ENCODE data around the gene SUSD1. TPM values are rescaled to one million over a fixed set of nuclear protein-coding genes. Genes with fewer than 3 reads are reported as not detected.

The SUSD1 gene
- total and polyA plus RNA-seq, 9 of the 15 experiments (the other 6 are each of a cell fraction or from before 2014, with no cell fraction given): 10.9 to 44.4 (median 36.1) TPM

DNA sequence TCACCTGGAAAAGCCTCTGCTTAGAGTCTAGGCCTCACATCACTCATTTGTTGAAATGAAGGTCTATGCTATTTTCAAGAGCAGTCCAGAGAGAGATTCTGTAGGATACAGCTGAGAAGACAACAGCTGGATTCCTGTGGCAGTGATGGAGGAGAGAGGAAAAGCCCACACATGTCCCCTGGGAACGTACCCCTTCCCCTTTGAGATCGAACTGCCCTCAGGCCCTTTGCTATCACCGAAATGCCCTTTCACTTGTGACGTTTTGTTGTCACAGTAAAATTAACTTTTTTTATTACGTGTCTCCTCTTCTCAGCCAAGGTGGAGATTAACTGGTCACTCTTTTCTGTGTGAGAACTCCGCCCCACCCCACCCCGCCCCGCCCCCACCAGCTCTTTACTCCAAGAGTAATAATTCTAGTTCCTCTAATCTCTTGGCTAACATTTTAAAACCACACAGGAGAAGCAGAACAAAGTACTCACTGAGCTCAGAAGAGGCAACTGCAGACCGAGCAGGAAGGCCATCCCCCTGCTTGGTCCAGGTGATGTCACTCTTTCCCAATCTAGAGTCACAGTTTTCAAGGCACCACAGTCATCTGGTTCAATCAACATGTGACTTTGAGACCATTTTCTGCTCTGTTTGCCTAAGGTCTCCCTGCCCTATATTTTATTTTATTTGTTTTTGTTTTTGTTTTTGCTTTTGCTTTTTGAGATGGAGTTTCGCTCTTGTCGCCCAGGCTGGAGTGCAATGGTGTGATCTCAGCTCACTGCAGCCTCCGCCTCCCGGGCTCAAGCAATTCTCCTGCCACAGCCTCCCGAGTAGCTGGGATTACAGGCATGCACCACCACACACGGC is 105.6 kb downstream of the SUSD1 start (continued):
- TF ChIP-seq JUND (IDR thresholded peaks at IDR 0.05; ENCODE audit: borderline replicate concordance, low read depth, low read length) (peak; percentile 78), JUND (tag; IDR thresholded peaks at IDR 0.05; ENCODE audit: borderline replicate concordance, low read depth, low read length) (peak; percentile 82; the same call in 2 of the 3 replicates), RBM25 (IDR thresholded peaks at IDR 0.05; ENCODE audit: low read depth, low read length, severe bottlenecking) (no peak), SMAD4 (CRISPR knock-in tag; conservative IDR thresholded peaks at IDR 0.05) (peak; percentile 59), TAF7 (tag; IDR thresholded peaks at IDR 0.05) (no peak), CHD1 (IDR thresholded peaks at IDR 0.05; ENCODE audit: low read length) (no peak), HLTF (IDR thresholded peaks at IDR 0.05) (no peak), STAT5B (CRISPR knock-in tag; IDR thresholded peaks at IDR 0.05) (no peak), MTA2 (IDR thresholded peaks at IDR 0.05; ENCODE audit: low read depth) (0 out of 2 replicates have a peak, but pooled peaks have one; percentile 24)
- TF ChIP-seq, protein P1, sequence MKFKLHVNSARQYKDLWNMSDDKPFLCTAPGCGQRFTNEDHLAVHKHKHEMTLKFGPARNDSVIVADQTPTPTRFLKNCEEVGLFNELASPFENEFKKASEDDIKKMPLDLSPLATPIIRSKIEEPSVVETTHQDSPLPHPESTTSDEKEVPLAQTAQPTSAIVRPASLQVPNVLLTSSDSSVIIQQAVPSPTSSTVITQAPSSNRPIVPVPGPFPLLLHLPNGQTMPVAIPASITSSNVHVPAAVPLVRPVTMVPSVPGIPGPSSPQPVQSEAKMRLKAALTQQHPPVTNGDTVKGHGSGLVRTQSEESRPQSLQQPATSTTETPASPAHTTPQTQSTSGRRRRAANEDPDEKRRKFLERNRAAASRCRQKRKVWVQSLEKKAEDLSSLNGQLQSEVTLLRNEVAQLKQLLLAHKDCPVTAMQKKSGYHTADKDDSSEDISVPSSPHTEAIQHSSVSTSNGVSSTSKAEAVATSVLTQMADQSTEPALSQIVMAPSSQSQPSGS (CRISPR knock-in tag; IDR thresholded peaks at IDR 0.05): peak; percentile 62; the same call in 1 of the 2 replicates
- TF ChIP-seq, protein P2, sequence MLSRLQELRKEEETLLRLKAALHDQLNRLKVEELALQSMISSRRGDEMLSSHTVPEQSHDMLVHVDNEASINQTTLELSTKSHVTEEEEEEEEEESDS (CRISPR knock-in tag; IDR thresholded peaks at IDR 0.05): no peak
- TF ChIP-seq, protein P3, sequence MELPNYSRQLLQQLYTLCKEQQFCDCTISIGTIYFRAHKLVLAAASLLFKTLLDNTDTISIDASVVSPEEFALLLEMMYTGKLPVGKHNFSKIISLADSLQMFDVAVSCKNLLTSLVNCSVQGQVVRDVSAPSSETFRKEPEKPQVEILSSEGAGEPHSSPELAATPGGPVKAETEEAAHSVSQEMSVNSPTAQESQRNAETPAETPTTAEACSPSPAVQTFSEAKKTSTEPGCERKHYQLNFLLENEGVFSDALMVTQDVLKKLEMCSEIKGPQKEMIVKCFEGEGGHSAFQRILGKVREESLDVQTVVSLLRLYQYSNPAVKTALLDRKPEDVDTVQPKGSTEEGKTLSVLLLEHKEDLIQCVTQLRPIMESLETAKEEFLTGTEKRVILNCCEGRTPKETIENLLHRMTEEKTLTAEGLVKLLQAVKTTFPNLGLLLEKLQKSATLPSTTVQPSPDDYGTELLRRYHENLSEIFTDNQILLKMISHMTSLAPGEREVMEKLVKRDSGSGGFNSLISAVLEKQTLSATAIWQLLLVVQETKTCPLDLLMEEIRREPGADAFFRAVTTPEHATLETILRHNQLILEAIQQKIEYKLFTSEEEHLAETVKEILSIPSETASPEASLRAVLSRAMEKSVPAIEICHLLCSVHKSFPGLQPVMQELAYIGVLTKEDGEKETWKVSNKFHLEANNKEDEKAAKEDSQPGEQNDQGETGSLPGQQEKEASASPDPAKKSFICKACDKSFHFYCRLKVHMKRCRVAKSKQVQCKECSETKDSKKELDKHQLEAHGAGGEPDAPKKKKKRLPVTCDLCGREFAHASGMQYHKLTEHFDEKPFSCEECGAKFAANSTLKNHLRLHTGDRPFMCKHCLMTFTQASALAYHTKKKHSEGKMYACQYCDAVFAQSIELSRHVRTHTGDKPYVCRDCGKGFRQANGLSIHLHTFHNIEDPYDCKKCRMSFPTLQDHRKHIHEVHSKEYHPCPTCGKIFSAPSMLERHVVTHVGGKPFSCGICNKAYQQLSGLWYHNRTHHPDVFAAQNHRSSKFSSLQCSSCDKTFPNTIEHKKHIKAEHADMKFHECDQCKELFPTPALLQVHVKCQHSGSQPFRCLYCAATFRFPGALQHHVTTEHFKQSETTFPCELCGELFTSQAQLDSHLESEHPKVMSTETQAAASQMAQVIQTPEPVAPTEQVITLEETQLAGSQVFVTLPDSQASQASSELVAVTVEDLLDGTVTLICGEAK (IDR thresholded peaks at IDR 0.05): 0 out of 2 replicates have a peak, but pooled peaks have one; percentile 43
- TF ChIP-seq, protein P3 (CRISPR knock-in tag; IDR thresholded peaks at IDR 0.05): no peak
- TF ChIP-seq, protein P4, sequence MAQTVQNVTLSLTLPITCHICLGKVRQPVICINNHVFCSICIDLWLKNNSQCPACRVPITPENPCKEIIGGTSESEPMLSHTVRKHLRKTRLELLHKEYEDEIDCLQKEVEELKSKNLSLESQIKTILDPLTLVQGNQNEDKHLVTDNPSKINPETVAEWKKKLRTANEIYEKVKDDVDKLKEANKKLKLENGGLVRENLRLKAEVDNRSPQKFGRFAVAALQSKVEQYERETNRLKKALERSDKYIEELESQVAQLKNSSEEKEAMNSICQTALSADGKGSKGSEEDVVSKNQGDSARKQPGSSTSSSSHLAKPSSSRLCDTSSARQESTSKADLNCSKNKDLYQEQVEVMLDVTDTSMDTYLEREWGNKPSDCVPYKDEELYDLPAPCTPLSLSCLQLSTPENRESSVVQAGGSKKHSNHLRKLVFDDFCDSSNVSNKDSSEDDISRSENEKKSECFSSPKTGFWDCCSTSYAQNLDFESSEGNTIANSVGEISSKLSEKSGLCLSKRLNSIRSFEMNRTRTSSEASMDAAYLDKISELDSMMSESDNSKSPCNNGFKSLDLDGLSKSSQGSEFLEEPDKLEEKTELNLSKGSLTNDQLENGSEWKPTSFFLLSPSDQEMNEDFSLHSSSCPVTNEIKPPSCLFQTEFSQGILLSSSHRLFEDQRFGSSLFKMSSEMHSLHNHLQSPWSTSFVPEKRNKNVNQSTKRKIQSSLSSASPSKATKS (CRISPR knock-in tag; IDR thresholded peaks at IDR 0.05): no peak

Measured in K562 (cell line).